Amygdala (tissue), 56 donors: ENCODE measurements around the gene NRBP1.

Experiments used
- DNase-seq, 56 donors: peaks; one replicate each; lab custom pipeline; 2025; lab: John Stamatoyannopoulos, UW

Gene NRBP1

GRCh38 chr2:27489118-27489497 lies 60.7 kb downstream of the NRBP1 start:
- peak in 2 of 56 donors; percentile 42 for DNase-seq

GRCh38 chr2:27489498-27490397 lies 61.3 kb downstream of the NRBP1 start, which contains the start of gene IFT172:
Gene IFT172, minus strand, starts transcription at chr2:27489743. Its CDS starts 90 bp downstream, at chr2:27489653.
- DNase-seq: peak; percentile 42 to 99 (median 96)
